HFF-Myc (cell line): ENCODE measurements around the gene PSMG3.
A peak's percentile ranks its signal among the peaks of the same experiment; 100 is the strongest.

ENCODE experiments used
- DNase-seq: peaks from one replicate; pipeline ENCODE4 v3.0.0-alpha.2; 2011; ENCODE audit warnings: low read depth; ENCODE audit errors: extremely low read depth
- H3K4me3 ChIP-seq: replicated peaks from 2 replicates; pipeline ENCODE4 v1.5.1; 2011; ENCODE audit warnings: low read depth, mild to moderate bottlenecking, control low read depth, low read length
- TF ChIP-seq, protein P1 (sequence below): IDR thresholded peaks from 2 replicates; pipeline ENCODE4 v1.5.1; 2012; ENCODE audit warnings: mild to moderate bottlenecking, low read depth, low read length, control low read depth; ENCODE audit errors: missing control alignments

The PSMG3 gene

DNA sequence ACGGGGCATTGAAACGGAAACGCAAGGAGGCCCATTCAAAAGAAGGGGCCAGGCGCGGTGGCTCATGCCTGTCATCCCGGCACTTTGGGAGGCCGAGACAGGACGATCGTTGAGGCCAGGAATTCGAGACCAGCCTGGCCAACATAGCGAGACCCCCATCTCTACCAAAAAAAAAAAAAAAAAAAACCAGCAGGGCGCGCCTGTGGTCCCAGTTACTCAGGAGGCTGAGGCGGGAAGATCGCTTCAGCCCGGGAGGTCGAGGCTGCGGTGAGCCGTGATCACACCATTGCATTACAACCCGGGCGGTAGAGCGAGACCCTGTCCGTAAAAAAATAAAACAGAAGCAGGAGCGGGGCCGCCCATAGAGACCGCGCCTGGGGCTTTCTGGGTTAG, 396 bp downstream of the PSMG3 start:
- no peak for DNase-seq
- peak overlapping the region; percentile 90 for H3K4me3 ChIP-seq
- TF ChIP-seq, protein P1, sequence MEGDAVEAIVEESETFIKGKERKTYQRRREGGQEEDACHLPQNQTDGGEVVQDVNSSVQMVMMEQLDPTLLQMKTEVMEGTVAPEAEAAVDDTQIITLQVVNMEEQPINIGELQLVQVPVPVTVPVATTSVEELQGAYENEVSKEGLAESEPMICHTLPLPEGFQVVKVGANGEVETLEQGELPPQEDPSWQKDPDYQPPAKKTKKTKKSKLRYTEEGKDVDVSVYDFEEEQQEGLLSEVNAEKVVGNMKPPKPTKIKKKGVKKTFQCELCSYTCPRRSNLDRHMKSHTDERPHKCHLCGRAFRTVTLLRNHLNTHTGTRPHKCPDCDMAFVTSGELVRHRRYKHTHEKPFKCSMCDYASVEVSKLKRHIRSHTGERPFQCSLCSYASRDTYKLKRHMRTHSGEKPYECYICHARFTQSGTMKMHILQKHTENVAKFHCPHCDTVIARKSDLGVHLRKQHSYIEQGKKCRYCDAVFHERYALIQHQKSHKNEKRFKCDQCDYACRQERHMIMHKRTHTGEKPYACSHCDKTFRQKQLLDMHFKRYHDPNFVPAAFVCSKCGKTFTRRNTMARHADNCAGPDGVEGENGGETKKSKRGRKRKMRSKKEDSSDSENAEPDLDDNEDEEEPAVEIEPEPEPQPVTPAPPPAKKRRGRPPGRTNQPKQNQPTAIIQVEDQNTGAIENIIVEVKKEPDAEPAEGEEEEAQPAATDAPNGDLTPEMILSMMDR = no peak

DNA sequence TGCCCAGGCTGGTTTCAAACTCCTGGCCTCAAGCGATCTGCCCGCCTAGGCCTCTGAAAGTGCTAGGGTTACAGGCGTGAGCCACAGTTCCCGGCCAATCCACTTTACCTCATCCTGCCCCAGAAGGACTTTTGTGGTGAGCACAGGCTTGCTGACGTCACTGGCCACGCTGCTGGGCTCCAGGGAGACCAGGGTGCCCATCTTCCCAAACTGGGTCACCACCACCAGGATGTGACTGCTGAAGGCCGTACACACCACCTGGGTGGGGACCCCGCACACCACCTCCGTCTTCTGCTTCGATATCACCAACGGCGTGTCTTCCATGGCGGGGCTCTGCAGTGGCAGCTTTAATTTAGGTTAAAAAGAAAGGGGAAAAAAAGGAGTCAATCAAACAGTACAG, 816 bp downstream of the PSMG3 start:
- no peak for DNase-seq
- TF ChIP-seq, protein P1 = no peak
- peak overlapping the region; percentile 90 for H3K4me3 ChIP-seq

- H3K4me3 ChIP-seq = 0 out of 2 replicates have a peak overlapping the region, but pooled peaks have one; percentile 7
- DNase-seq = no peak
- TF ChIP-seq, protein P1 = no peak
Observed at GRCh38 chr7:1567896-1568510, 1.8 kb downstream of the PSMG3 start.

GRCh38 chr7:1567049-1567771, 2.6 kb downstream of the PSMG3 start:
- DNase-seq = no peak
- no peak overlapping the region for H3K4me3 ChIP-seq

DNA sequence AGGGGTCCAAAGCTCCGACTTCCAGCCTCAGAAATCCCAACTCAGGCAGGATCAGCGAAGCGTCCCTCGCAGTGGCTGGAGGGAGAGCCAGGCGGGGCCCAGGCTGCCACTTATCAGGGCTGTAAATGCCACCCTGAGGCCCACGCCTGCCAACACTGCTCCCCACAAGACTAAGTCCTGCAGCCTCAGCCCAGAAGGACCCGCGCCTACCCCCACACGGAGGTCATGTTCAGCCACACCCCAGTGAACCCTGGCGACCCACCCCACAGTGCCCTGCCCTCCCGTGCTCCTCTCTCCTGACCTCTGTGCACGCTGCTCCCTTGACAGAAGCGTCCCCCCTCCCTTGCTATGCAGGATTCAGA, 3.2 kb downstream of the PSMG3 start:
- no peak for DNase-seq
- H3K4me3 ChIP-seq = no peak overlapping the region
- TF ChIP-seq, protein P1 = no peak

More at GRCh38 chr7:1567049-1567771, 2.6 kb downstream of the PSMG3 start:
- TF ChIP-seq, protein P1 = no peak

DNA sequence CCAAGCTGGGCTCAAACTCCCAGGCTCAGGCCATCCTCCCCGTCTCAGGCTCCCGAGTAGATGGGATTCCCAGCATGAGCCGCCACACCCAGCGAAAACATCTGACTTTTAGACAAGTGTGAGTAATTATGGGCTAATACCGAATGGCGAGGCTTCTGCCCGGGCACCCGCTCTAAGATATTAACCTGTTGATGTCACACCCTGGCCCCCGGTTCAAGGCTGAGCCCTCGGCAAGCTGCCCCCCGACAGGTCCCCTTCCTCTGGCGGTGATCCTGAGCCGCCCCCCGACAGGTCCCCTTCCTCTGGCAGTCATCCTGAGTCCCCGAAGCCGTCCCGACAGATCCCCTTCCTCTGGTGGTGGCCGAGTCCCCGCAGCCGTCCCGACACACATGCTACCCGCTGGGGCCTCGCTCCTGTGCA, 5.2 kb downstream of the PSMG3 start:
- no peak for DNase-seq
- H3K4me3 ChIP-seq = no peak overlapping the region
- TF ChIP-seq, protein P1 = no peak
